ENCODE measurements around the gene LELP1. TPM values are rescaled to one million over a fixed set of nuclear protein-coding genes. Genes with fewer than 3 reads are reported as not detected.

Gene LELP1
- total and polyA plus RNA-seq, 2 of the 8 experiments (the other 6 are each of a cell fraction or from before 2014, with no cell fraction given): not detected

DNA sequence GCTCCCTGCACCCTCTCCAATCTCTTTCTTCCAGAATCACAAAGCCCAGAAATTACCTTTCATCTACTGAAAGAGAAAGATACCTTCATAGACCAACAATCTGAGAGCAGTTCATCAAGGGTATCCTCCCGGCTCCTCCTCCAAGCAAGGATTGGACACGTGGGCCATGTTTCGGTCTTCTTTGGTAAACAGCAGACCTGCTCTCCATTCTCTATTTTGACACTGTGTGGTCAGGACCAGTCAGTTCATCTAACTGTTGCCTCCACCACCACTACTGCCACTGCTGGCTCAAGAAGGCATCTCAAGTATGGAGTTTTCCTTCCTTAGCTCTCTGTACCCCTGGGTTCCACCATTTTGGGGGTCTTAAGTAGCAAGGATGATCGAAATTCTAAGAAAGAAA, 8.0 kb upstream of the LELP1 start:
- H3K14ac ChIP-seq (ENCODE audit: insufficient read length): no peak overlapping the region
- H3K9me3 ChIP-seq (ENCODE audit: insufficient read depth in 2 of 2, low read depth in 1 of 2, low read length in 1 of 2): no peaks in the 10 kb centered on the region
- 85% methylated on average over 4 of the region's 4 CpGs; no CpG with 5 or more reads in 1 of the 2 experiments for WGBS, 2 experiments (ENCODE audit: extremely low coverage in 1 of 2, insufficient coverage in 1 of 2, insufficient read length in 1 of 2, insufficient replicate concordance in 2 of 2, low coverage in 1 of 2, low lambda C conversion rate in 2 of 2, missing lambda C conversion rate in 1 of 2)
- H2BK12ac ChIP-seq (ENCODE audit: low read depth, low read length): no peak overlapping the region
- H3K27me3 ChIP-seq (replicated peaks in 1 of 4; ENCODE audit: control insufficient read depth in 3 of 4, extremely low read depth in 1 of 4, insufficient read depth in 3 of 4, low read length in 3 of 4): no peaks in the 10 kb centered on the region
- no peak for DNase-seq (ENCODE audit: low read depth in 1 of 2, low spot score in 2 of 2)
- H4K5ac ChIP-seq (ENCODE audit: insufficient read length, low read depth, low read length): no peak overlapping the region
- H3K56ac ChIP-seq (replicated peaks; ENCODE audit: insufficient read length, low read depth, low read length): no peak overlapping the region
- H3K4ac ChIP-seq (replicated peaks; ENCODE audit: insufficient read length, low read depth, low read length): no peak overlapping the region
- H2BK15ac ChIP-seq (ENCODE audit: low read length): no peak overlapping the region
- H3K79me1 ChIP-seq (ENCODE audit: low read depth, low read length): no peaks in the 10 kb centered on the region
- ChIA-PET POLR2A (ENCODE audit: partially characterized antibody) (no interaction called here), CTCF (ENCODE audit: partially characterized antibody) (interaction anchor here (0.6 to 10.6 kb wide), 13 partner anchors 16 to 1396 kb away, joined by 3 to 200 read pairs (median 3); partner anchors contain the start of gene SMCP)
- H3K23me2 ChIP-seq (ENCODE audit: low read depth, low read length): no peaks in the 10 kb centered on the region
- FAIRE-seq: no peak
- H3K36me3 ChIP-seq (ENCODE audit: control insufficient read depth in 2 of 4, insufficient read depth in 4 of 4, low read length in 3 of 4): no peaks in the 10 kb centered on the region
- no peak overlapping the region for H3K23ac ChIP-seq (ENCODE audit: insufficient read length)
- H4K91ac ChIP-seq (replicated peaks; ENCODE audit: insufficient read length, low read length): no peak overlapping the region
- H4K8ac ChIP-seq (ENCODE audit: extremely low read depth, insufficient read depth, low read length): no peak overlapping the region
- H3K18ac ChIP-seq (ENCODE audit: extremely low read depth, low read length): no peak overlapping the region
- no peak overlapping the region for H3K9ac ChIP-seq (replicated peaks in 1 of 4; ENCODE audit: extremely low read depth in 1 of 4, low read depth in 3 of 4, low read length in 3 of 4)
- H3K4me3 ChIP-seq (ENCODE audit: extremely low read depth in 1 of 4, insufficient read depth in 2 of 4, low read depth in 3 of 4, low read length in 4 of 4): no peak overlapping the region
- no peak overlapping the region for H2BK5ac ChIP-seq (ENCODE audit: low read depth, low read length)
- 0 out of 7 replicates have a peak, but pooled peaks cover 0 to 2% (median 0%) of the 10 kb centered on the region in 4 experiments for H3K4me1 ChIP-seq (replicated peaks in 1 of 4; ENCODE audit: control insufficient read depth in 3 of 4, insufficient read depth in 4 of 4, low read length in 3 of 4)
- H2AFZ ChIP-seq (ENCODE audit: low read length): no peak overlapping the region
- H2BK120ac ChIP-seq (replicated peaks; ENCODE audit: low read depth, low read length): no peak overlapping the region
- no peak overlapping the region for H2BK20ac ChIP-seq (ENCODE audit: low read length)
- no peaks in the 10 kb centered on the region for H4K20me1 ChIP-seq (replicated peaks in 1 of 2; ENCODE audit: control insufficient read depth in 1 of 2, insufficient read depth in 2 of 2, low read length in 2 of 2)
- no peak overlapping the region for H2AK5ac ChIP-seq (ENCODE audit: low read depth, low read length)
- no peaks in the 10 kb centered on the region for H3K79me2 ChIP-seq (ENCODE audit: control insufficient read depth in 1 of 2, insufficient read depth in 2 of 2, low read length in 2 of 2)
- no peak overlapping the region for H3K4me2 ChIP-seq (ENCODE audit: insufficient read depth in 1 of 2, low read depth in 2 of 2, low read length in 2 of 2)
- no peak overlapping the region for H3K27ac ChIP-seq (ENCODE audit: low read depth, low read length)
- TF ChIP-seq SP4 (IDR thresholded peaks at IDR 0.05; ENCODE audit: low read length) (no peak), SP2 (IDR thresholded peaks at IDR 0.05; ENCODE audit: low read length) (no peak)
- TF ChIP-seq, protein P1, sequence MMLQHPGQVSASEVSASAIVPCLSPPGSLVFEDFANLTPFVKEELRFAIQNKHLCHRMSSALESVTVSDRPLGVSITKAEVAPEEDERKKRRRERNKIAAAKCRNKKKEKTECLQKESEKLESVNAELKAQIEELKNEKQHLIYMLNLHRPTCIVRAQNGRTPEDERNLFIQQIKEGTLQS (IDR thresholded peaks at IDR 0.05; ENCODE audit: insufficient read depth, low read depth, low read length): no peak

All from H1 (cell line).